Measurements from ENCODE around the gene TTC27. TPM values are rescaled to one million over a fixed set of nuclear protein-coding genes. Genes with fewer than 3 reads are reported as not detected.

TTC27 gene
- total RNA-seq, 2 donors from 2014 or later = 5.9 to 6.0 TPM

- Histone ChIP-seq H3K4me3 (no peak overlapping the region), H3K9me3 (no peaks in the 10 kb centered on the region), H3K27me3 (no peaks in the 10 kb centered on the region), H3K4me1 (peaks cover 0 to 13% of the 10 kb centered on the region in 2 donors), H3K27ac (no peak overlapping the region), H3K36me3 (no peaks in the 10 kb centered on the region)
- DNase-seq (ENCODE audit: low spot score) = no peak
- TF ChIP-seq CTCF (IDR thresholded peaks at IDR 0.05) = no peak
These were observed 192.9 kb downstream of the TTC27 start for GRCh38 chr2:32820701-32821100.

- no peaks in the 10 kb centered on the region for H3K27me3 ChIP-seq
- no peak for TF ChIP-seq CTCF (IDR thresholded peaks at IDR 0.05)
- peak overlapping the region; percentile 9 to 65 for H3K27ac ChIP-seq
- peaks cover 0 to 5% of the 10 kb centered on the region in 2 donors for H3K9me3 ChIP-seq
- no peak for DNase-seq (ENCODE audit: low spot score)
- peaks cover 0 to 21% of the 10 kb centered on the region in 2 donors for H3K4me1 ChIP-seq
- H3K4me3 ChIP-seq = no peak overlapping the region
- H3K36me3 ChIP-seq = no peaks in the 10 kb centered on the region
These were observed 196.4 kb downstream of the TTC27 start for GRCh38 chr2:32824070-32824809.

GRCh38 chr2:32825291-32825712 is 197.5 kb downstream of the TTC27 start:
- Histone ChIP-seq H3K9me3 (peaks cover 0 to 13% of the 10 kb centered on the region in 2 donors), H3K27me3 (no peaks in the 10 kb centered on the region), H3K4me1 (peaks cover 0 to 21% of the 10 kb centered on the region in 2 donors), H3K4me3 (no peak overlapping the region), H3K27ac (peak overlapping the region; percentile 9 to 65), H3K36me3 (no peaks in the 10 kb centered on the region)
- DNase-seq (ENCODE audit: low spot score) = peak; percentile 67
- TF ChIP-seq CTCF (IDR thresholded peaks at IDR 0.05) = no peak

GRCh38 chr2:32830196-32830595 is 202.3 kb downstream of the TTC27 start:
- Histone ChIP-seq H3K4me1 (peaks cover 0 to 13% of the 10 kb centered on the region in 2 donors), H3K4me3 (no peak overlapping the region), H3K27me3 (no peaks in the 10 kb centered on the region), H3K9me3 (peaks cover 0 to 13% of the 10 kb centered on the region in 2 donors), H3K27ac (no peak overlapping the region), H3K36me3 (no peaks in the 10 kb centered on the region)
- DNase-seq (ENCODE audit: low spot score) = no peak
- no peak for TF ChIP-seq CTCF (IDR thresholded peaks at IDR 0.05)

GRCh38 chr2:32832821-32833220 is 205.0 kb downstream of the TTC27 start:
- peaks cover 0 to 13% of the 10 kb centered on the region in 2 donors for H3K9me3 ChIP-seq
- H3K27ac ChIP-seq = no peak overlapping the region
- H3K27me3 ChIP-seq = no peaks in the 10 kb centered on the region
- DNase-seq (ENCODE audit: low spot score) = no peak
- H3K36me3 ChIP-seq = no peaks in the 10 kb centered on the region
- no peak overlapping the region for H3K4me3 ChIP-seq
- H3K4me1 ChIP-seq = no peaks in the 10 kb centered on the region
- no peak for TF ChIP-seq CTCF (IDR thresholded peaks at IDR 0.05)
